Kidney tubule cell (primary cell): Measurements from ENCODE around the gene NTRK3.

ENCODE experiments used
- DNase-seq: peaks from one replicate; pipeline ENCODE4 v3.0.0-alpha.2; 2018; ENCODE audit warnings: low spot score

The NTRK3 gene

DNA sequence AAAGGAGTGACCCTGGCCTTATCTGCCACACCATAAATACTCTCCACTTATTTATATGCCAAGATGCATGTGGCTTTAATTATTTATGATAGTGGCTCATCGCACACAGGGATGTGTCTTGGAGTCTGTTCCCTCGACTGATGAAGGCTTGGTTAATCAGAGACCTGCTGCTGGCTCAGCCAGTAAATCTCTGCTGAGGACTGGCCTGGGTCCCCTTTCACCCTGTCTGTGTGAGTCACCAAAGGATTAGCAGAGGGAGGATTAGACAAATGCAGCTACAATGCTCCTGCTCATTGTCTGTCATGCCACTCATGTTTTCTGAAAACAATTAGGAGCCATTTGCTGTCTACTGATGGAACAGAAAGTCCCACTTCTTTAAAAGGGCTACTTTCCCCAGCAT lies 226.8 kb downstream of the NTRK3 start:
- peak; percentile 1 for DNase-seq

DNA sequence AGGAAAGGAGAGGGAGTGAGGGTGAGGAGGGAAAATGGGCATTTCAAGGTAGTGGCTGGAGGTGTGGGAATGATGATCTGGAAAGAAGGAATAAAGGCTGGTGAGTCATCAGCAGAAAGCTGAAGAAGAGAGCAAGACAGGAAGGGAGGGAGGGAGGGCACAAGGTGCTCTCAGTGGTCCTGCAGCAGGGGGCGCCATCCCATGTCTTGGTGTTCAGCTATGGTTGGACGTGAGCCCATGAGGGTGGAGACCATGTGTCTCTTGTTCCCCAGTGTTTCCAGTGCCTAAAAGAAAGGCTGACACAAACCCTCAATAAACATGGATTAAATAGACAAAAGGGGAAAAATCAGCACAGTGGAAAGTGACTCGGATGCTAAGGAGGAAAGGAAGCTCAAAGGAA lies 228.5 kb downstream of the NTRK3 start:
- no peak for DNase-seq

DNA sequence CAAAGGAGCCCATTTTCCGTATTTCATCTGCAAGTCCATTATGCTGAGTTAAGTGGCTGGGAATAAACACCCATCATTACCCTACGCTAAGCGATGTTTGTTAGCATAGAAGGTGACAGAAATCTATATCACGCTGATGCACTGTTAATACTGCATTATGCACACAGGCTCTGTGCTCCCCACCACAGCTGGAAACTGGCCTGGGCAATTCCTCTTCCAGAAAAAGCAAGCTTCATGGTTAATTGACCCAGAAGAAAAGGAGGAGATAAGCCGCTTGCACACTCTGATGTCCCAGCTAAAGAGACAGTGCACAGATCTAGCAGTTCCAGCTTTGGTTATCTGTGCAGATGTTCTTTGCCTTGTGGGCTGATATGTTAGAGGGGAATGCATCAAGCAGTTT lies 232.6 kb downstream of the NTRK3 start:
- no peak for DNase-seq

GRCh38 chr15:88022716-88023115 lies 233.8 kb downstream of the NTRK3 start:
- no peak for DNase-seq

DNA sequence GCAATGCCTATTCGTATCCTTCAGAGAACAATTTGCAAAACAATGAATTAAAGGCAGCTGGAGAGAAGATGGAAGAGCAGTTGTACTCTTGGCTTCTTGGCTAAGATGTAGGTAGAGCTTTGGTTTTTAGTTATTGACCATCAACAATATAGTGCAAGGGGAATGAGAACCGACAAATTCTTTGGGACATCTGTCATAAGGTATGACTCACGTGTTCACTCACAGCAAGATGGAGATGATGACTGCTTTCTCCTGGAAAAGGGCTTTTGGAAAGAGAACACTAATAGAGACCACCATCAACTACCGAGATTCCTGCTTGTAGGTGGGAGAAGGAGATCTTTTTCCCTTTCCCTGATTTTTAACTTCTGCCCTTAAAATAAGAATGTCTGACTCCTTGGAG lies 234.9 kb downstream of the NTRK3 start:
- DNase-seq: peak; percentile 23

DNA sequence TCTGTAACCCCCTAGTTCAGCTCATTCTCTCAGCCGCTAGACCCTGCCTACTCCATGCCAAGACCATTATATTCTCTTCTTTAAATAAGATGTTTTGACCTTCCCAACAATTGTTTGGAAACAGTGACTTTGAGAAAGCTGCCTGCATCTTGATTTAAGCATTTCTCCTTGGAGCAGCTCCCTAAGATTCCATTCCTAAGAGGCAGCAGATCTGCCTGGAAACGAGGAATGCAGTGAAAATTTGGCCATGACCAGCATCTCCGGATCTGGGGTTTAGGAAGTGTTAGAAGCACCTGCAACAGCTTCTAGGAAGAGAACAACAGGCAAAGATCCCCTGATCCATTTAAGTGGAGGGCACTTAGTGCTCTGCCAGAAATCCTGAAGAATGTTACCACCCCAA lies 235.7 kb downstream of the NTRK3 start:
- DNase-seq: no peak

GRCh38 chr15:88019656-88020055 lies 236.9 kb downstream of the NTRK3 start:
- no peak for DNase-seq

- DNase-seq: peak; percentile 47
These were observed 237.5 kb downstream of the NTRK3 start for GRCh38 chr15:88018869-88019641.

GRCh38 chr15:88017753-88018152 lies 238.8 kb downstream of the NTRK3 start:
- no peak for DNase-seq

GRCh38 chr15:88016406-88016805 lies 240.1 kb downstream of the NTRK3 start:
- DNase-seq: no peak

DNA sequence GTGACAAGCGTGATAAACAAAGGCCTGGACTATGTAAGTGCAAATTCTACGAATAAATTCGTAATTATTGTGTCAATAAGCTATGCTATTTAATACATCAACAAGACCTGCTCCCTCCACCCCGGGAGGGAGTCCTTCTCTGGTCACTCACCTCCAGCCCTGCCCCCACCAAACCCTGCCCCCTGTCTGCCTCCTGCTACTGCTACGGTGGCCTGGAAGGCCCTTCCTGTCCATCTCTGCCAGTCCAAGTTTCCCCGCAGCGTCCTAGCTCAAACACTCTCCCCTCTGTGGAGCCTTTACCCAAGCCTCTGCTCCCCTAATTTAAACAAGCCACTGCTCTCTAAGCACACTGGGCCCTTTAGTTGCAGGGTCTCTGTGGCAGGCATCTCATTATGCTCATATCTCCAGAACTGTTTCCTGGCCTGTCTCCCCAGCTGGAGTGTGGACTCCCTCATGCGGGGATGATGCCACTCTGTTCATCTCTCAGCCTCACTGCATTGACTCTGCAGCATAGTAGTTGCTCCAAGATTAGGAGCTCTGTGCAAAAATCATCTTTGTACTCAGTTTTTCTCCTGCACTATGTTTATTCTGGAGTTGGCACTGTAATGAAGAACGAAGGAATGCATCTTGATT lies 241.2 kb downstream of the NTRK3 start:
- no peak for DNase-seq

DNA sequence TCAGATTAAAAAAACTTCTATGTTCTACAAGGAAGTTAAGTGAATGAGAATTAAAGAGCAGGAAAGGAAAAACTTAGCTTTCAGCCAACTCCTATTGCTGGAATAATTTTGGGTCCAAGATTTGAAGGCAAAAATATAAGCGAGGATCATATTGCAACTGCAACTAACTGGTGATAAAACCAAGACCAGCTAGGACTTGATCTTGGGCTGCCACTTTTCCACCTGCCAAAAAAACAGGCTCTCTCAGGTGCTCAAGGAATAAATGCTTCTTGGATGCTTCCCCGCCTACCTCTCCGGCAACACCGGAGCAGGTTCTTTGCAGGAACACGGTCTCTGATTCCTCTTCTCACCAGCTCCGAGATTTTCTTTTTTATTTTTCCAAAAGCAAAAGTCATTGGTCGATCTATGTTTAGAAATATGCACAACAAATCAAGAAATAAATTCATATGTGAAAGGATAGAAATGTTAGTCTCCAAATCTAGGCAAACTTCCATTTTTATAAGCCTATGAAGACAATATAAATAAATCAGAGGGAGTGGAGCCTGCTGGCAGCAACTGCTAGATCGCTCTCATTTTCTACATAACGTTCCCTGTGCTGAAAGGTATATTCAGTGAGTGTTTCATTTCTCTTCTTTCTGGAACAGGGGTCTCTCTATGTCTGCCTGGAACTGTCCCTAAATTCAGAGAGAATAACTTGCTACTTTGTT lies 241.9 kb downstream of the NTRK3 start:
- DNase-seq: no peak

- DNase-seq: no peak
These were observed 243.4 kb downstream of the NTRK3 start for GRCh38 chr15:88013111-88013510.

DNA sequence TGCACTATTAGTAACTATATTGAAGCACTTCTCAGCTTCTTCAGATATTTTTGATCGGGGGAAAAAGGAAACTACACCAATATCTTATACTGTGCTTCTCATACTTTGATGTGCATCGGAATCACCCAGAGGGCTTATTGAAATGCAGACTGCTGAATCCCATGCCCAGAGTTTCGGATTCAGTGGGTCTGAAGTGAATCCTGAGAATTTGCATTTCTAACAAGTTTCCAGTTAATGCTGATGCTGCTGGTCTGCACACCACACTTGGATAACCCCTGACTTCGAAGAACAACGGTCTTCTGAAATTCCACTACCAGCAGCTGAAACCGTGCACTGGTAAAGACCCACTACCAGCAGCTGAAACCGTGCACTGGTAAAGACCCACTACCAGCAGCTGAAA lies 243.9 kb downstream of the NTRK3 start:
- DNase-seq: no peak

GRCh38 chr15:88012233-88012632 lies 244.3 kb downstream of the NTRK3 start:
- DNase-seq: no peak

DNA sequence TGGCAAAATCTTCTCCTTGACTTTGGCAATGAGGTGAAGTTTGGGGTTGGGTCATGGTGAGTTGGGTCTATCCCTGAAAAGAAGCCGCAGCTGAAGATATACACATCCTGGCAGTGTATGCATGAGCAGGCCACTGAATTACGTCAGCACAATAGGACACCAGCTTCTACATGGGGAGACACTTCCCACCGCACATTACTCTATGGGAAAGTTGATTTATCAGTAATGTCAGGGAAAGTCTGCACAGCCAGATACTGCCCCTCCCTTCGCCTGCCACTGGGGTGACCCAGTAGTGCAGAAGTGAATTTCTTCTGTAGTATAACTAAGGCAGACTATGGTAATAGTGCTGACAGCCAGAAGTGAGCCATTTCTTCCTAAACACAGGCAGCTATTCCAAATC lies 245.0 kb downstream of the NTRK3 start:
- DNase-seq: no peak

DNA sequence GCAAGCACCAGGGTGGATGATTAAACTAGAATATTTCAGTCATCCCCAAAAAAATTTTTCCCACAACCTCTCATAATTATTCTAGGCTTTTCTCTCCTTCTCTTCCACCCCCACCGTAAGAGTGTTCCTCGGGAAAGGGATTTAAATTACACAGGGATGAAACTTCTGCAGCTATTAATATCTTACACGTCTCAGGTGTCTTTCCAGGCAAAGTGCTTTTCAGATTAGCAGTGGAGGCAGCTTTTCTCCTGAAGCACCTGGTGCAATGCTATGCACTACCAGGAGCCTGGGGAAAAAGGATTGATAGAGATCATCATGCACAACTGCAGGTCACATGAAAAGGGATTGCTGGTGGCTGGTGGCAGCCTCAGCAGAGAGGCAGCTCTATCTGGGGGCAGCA lies 250.4 kb downstream of the NTRK3 start:
- no peak for DNase-seq

- DNase-seq: no peak
These were observed 252.1 kb downstream of the NTRK3 start for GRCh38 chr15:88004399-88004798.

DNA sequence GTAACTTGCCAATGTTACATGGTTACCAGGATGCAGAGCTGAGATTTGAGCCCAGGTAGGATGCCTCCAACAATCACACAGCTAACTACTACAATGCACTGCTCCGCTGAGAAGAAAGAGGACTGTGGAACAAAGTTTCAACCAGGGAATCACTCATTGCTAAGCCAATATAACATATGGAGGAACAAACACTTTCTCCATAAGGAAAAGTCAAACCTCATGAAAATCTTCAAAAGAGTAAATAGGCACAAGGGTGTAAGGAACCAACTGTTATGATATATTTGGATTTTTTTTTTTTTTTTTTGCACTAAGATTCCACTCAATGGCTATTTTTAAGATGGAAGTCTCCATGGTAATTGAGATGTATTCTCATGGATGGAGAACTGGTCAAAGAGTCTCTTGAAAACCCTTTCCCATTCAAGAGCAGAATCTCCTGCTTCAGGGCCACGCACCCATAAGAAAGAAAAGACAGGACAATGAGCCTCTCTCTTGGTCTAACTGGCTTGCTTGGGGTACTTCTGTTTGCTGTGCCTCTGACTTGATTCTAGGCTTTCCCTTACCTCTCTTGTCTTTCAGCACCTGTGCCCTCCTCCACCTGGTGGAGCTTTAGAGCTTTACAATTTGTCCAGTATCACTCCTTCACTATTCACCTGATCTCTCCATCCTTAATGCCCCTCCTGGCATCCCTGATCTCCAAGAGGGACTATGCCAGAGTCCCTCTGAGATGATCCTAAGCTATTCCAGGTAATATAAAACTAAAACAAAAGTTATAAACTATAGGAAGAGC lies 252.8 kb downstream of the NTRK3 start:
- DNase-seq: no peak

GRCh38 chr15:88002706-88003105 lies 253.8 kb downstream of the NTRK3 start:
- no peak for DNase-seq

- DNase-seq: no peak
These were observed 257.9 kb downstream of the NTRK3 start for GRCh38 chr15:87998630-87999029.

GRCh38 chr15:87986776-87987175 lies 269.8 kb downstream of the NTRK3 start:
- DNase-seq: no peak
